SK-N-SH (cell line): ENCODE data around the gene SND1. TPM values are rescaled to one million over a fixed set of nuclear protein-coding genes. Genes with fewer than 3 reads are reported as not detected.

Experiments used
- CTCF ChIA-PET: fragments of 300-600, 350-600 bp; formaldehyde crosslinking; extraction: SDS; loops from one replicate; lab custom pipeline; 2021; lab: Yijun Ruan, JAX
- POLR2A ChIA-PET: fragments of 350-600 bp; sonication (Branson Sonifier 250); formaldehyde crosslinking; extraction: SDS; loops from one replicate; lab custom pipeline; 2020; ENCODE audit warnings: antibody characterized with exemption, inconsistent platforms; lab: Yijun Ruan, JAX
- DNase-seq: peaks from one replicate; pipeline ENCODE4 v3.0.0; 2012
- H2AFZ ChIP-seq: fragments of 200-600 bp; sonication (generic); 2 replicates; pipeline ENCODE4 v1.8.1; 2016; ENCODE audit warnings: antibody characterized with exemption, mild to moderate bottlenecking, low read depth
- H3F3A ChIP-seq: fragments of 200-600 bp; sonication (generic); replicated peaks from 2 replicates; pipeline ENCODE3; 2016; ENCODE audit warnings: antibody characterized with exemption, mild to moderate bottlenecking; ENCODE audit not compliant: insufficient read depth
- H3K27ac ChIP-seq, 2 experiments: fragments of 200-500 bp in 1 of 2; fragments of 200-600 bp in 1 of 2; sonication (Bioruptor generic) in 1 of 2; sonication (generic), shearing (Covaris generic) in 1 of 2; 2 replicates each; pipeline versions ENCODE4 v1.5.1 to v1.6.1; 2014 to 2016; ENCODE audit warnings: low read depth in 2 of 2, inconsistent platforms in 1 of 2, low read length in 1 of 2, mild to moderate bottlenecking in 1 of 2, mixed read lengths in 1 of 2
- H3K27me3 ChIP-seq: fragments of 200-600 bp; sonication (generic), shearing (Covaris generic); 2 replicates; pipeline ENCODE4 v1.6.1; 2016; ENCODE audit warnings: mixed run types; ENCODE audit not compliant: insufficient read depth
- H3K36me3 ChIP-seq, 2 experiments: fragments of 200-500 bp in 1 of 2; fragments of 200-600 bp in 1 of 2; sonication (Bioruptor generic) in 1 of 2; sonication (generic) in 1 of 2; replicated peaks in 1 of 2; 2 replicates each; pipeline versions ENCODE3 to v1.5.1; 2014 to 2016; ENCODE audit warnings: low read length in 1 of 2, mild to moderate bottlenecking in 1 of 2; ENCODE audit not compliant: insufficient read depth in 2 of 2, control insufficient read depth in 1 of 2
- H3K4me1 ChIP-seq, 2 experiments: fragments of 200-500 bp in 1 of 2; fragments of 200-600 bp in 1 of 2; sonication (Bioruptor generic) in 1 of 2; sonication (generic), shearing (Covaris generic) in 1 of 2; 2 replicates each; pipeline versions ENCODE4 v1.5.1 to v1.6.1; 2014 to 2016; ENCODE audit warnings: low read depth in 1 of 2, low read length in 1 of 2, mixed run types in 1 of 2; ENCODE audit not compliant: insufficient read depth in 2 of 2, control insufficient read depth in 1 of 2
- H3K4me2 ChIP-seq: fragments of 200-600 bp; sonication (generic), shearing (Covaris generic); 2 replicates; pipeline ENCODE4 v1.6.1; 2017; ENCODE audit warnings: mixed run types
- H3K4me3 ChIP-seq, 2 experiments: fragments of 200-500 bp in 1 of 2; fragments of 200-600 bp in 1 of 2; sonication (Bioruptor generic) in 1 of 2; sonication (generic), shearing (Covaris generic) in 1 of 2; 2 replicates each; pipeline versions ENCODE4 v1.5.1 to v1.8.1; 2014 to 2016; ENCODE audit warnings: low read depth in 2 of 2, inconsistent platforms in 1 of 2, low read length in 1 of 2, mild to moderate bottlenecking in 1 of 2, mixed read lengths in 1 of 2, moderate library complexity in 1 of 2
- H3K79me2 ChIP-seq: fragments of 200-600 bp; sonication (generic); 2 replicates; pipeline ENCODE4 v1.8.1; 2017; ENCODE audit warnings: mild to moderate bottlenecking; ENCODE audit not compliant: insufficient read depth
- H3K9ac ChIP-seq: fragments of 200-600 bp; sonication (generic); 2 replicates; pipeline ENCODE4 v1.6.1; 2017; ENCODE audit warnings: mixed run types
- H3K9me2 ChIP-seq: fragments of 200-600 bp; sonication (generic); 2 replicates; pipeline ENCODE4 v1.6.1; 2017; ENCODE audit warnings: mixed run types
- H3K9me3 ChIP-seq: fragments of 200-600 bp; sonication (generic); 2 replicates; pipeline ENCODE4 v1.6.1; 2017; ENCODE audit warnings: mixed run types, mild to moderate bottlenecking, moderate library complexity
- H4K20me1 ChIP-seq: fragments of 200-600 bp; sonication (generic); 2 replicates; pipeline ENCODE4 v1.6.1; 2017; ENCODE audit warnings: mild to moderate bottlenecking, mixed run types; ENCODE audit not compliant: insufficient read depth
- EP300 ChIP-seq, 2 experiments: IDR thresholded peaks; 2 replicates each; pipeline versions ENCODE4 v1.4.0 to v1.6.1; 2012; ENCODE audit warnings: borderline replicate concordance in 1 of 2, low read depth in 1 of 2, low read length in 1 of 2
- EZH2phosphoT487 ChIP-seq: fragments of 200-600 bp; sonication (generic); IDR thresholded peaks from 2 replicates; pipeline ENCODE4 v1.6.1; 2017; ENCODE audit warnings: low read depth, mixed run types, mild to moderate bottlenecking, antibody characterized with exemption, moderate library complexity, borderline replicate concordance
- FOSL2 ChIP-seq: IDR thresholded peaks from 2 replicates; pipeline ENCODE4 v1.4.0; 2012; ENCODE audit warnings: low read depth, mild to moderate bottlenecking, moderate library complexity, borderline replicate concordance
- FOXM1 ChIP-seq: IDR thresholded peaks from 2 replicates; pipeline ENCODE4 v1.4.0; 2012; ENCODE audit warnings: low read depth, mild to moderate bottlenecking
- GABPA ChIP-seq: IDR thresholded peaks from 2 replicates; pipeline ENCODE4 v1.4.0; 2012; ENCODE audit warnings: low read depth, mild to moderate bottlenecking
- JUND ChIP-seq: IDR thresholded peaks from 2 replicates; pipeline ENCODE4 v1.4.0; 2012
- MXI1 ChIP-seq: IDR thresholded peaks from 2 replicates; pipeline ENCODE4 v1.6.1; 2012; ENCODE audit warnings: mild to moderate bottlenecking, low read depth, low read length, improper control_type of control experiment
- NRF1 ChIP-seq: IDR thresholded peaks from 2 replicates; pipeline ENCODE4 v1.6.1; 2012; ENCODE audit warnings: low read depth, mild to moderate bottlenecking, low read length
- RXRA ChIP-seq: IDR thresholded peaks from 2 replicates; pipeline ENCODE4 v1.4.0; 2012; ENCODE audit warnings: low read depth, mild to moderate bottlenecking, borderline replicate concordance
- SIN3A ChIP-seq: IDR thresholded peaks from 2 replicates; pipeline ENCODE4 v1.6.1; 2012; ENCODE audit warnings: low read depth, mild to moderate bottlenecking, low read length, moderate library complexity, borderline replicate concordance
- SMC3 ChIP-seq: IDR thresholded peaks from 2 replicates; pipeline ENCODE4 v1.6.1; 2012; ENCODE audit warnings: low read depth, low read length, improper control_type of control experiment
- TAF1 ChIP-seq: IDR thresholded peaks from 2 replicates; pipeline ENCODE4 v1.6.1; 2012; ENCODE audit warnings: low read depth, mild to moderate bottlenecking, low read length, moderate library complexity, borderline replicate concordance
- WGBS: methylation state at CpG from one replicate; pipeline ENCODE4 v1.1.6; 2017; ENCODE audit warnings: low lambda C conversion rate; 5-methylcytosine and 5-hydroxymethylcytosine counted together
- polyA plus RNA-seq, 3 experiments: library from polyadenylated mRNA; depleted of rRNA; stranded (reverse); fragments of >200 nt; gene quantifications; 2 replicates each; pipeline ENCODE4 v1.2.3, GENCODE V29; 2012
- TF ChIP-seq, protein P1 (sequence below): fragments of 150-350 bp; IDR thresholded peaks from 2 replicates; pipeline ENCODE4 v1.6.1; 2016; ENCODE audit warnings: mild to moderate bottlenecking, low read depth, low read length
- TF ChIP-seq, protein P2 (sequence below): IDR thresholded peaks from 2 replicates; pipeline ENCODE4 v1.6.1; 2012; ENCODE audit warnings: mild to moderate bottlenecking, low read depth, low read length, moderate library complexity
- TF ChIP-seq, protein P3 (sequence below): IDR thresholded peaks from 2 replicates; pipeline ENCODE4 v1.4.0; 2012; ENCODE audit warnings: low read depth
- TF ChIP-seq, protein P4 (sequence below): fragments of 200-600 bp; sonication (generic); IDR thresholded peaks from 2 replicates; pipeline ENCODE4 v1.6.1; 2017; ENCODE audit warnings: antibody characterized with exemption, mild to moderate bottlenecking, moderate library complexity
- TF ChIP-seq, protein P5 (sequence below): IDR thresholded peaks from 2 replicates; pipeline ENCODE4; 2012

Gene SND1
- polyA plus RNA-seq, 1 of the 3 experiments (the other 2 are of a cell fraction), result 165 TPM

DNA sequence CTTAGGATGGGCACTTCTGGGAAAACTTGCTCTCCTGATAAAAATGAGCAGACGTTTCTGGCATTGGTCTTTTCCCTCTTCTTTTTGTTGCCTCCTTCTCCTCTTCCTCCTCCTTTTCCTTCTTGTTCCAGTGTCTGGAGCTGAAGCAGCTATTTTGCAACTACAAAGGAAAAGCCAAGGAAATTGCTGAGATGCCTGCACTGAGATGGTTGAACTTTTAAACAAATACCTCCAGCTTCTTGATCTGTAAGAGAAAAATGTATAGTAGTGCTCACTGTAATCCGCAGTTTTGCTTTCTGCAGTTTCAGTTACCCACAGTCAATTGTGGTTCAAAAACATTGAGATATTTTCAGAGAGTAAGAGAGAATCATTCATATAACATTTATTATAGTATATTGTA lies 7.5 kb upstream of the SND1 start (continued):
- no peak for TF ChIP-seq TAF1
- TF ChIP-seq, protein P1, sequence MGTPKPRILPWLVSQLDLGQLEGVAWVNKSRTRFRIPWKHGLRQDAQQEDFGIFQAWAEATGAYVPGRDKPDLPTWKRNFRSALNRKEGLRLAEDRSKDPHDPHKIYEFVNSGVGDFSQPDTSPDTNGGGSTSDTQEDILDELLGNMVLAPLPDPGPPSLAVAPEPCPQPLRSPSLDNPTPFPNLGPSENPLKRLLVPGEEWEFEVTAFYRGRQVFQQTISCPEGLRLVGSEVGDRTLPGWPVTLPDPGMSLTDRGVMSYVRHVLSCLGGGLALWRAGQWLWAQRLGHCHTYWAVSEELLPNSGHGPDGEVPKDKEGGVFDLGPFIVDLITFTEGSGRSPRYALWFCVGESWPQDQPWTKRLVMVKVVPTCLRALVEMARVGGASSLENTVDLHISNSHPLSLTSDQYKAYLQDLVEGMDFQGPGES, result no peak
- no peak for TF ChIP-seq FOSL2
- TF ChIP-seq, protein P2, sequence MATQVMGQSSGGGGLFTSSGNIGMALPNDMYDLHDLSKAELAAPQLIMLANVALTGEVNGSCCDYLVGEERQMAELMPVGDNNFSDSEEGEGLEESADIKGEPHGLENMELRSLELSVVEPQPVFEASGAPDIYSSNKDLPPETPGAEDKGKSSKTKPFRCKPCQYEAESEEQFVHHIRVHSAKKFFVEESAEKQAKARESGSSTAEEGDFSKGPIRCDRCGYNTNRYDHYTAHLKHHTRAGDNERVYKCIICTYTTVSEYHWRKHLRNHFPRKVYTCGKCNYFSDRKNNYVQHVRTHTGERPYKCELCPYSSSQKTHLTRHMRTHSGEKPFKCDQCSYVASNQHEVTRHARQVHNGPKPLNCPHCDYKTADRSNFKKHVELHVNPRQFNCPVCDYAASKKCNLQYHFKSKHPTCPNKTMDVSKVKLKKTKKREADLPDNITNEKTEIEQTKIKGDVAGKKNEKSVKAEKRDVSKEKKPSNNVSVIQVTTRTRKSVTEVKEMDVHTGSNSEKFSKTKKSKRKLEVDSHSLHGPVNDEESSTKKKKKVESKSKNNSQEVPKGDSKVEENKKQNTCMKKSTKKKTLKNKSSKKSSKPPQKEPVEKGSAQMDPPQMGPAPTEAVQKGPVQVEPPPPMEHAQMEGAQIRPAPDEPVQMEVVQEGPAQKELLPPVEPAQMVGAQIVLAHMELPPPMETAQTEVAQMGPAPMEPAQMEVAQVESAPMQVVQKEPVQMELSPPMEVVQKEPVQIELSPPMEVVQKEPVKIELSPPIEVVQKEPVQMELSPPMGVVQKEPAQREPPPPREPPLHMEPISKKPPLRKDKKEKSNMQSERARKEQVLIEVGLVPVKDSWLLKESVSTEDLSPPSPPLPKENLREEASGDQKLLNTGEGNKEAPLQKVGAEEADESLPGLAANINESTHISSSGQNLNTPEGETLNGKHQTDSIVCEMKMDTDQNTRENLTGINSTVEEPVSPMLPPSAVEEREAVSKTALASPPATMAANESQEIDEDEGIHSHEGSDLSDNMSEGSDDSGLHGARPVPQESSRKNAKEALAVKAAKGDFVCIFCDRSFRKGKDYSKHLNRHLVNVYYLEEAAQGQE, result no peak
- TF ChIP-seq EZH2phosphoT487, result no peak
- TF ChIP-seq RXRA, result no peak
- no peak for TF ChIP-seq JUND
- no peak for TF ChIP-seq EP300 (IDR thresholded peaks at IDR 0.05; ENCODE audit: borderline replicate concordance in 1 of 2, low read depth in 1 of 2, low read length in 1 of 2)
- TF ChIP-seq FOXM1, result no peak

DNA sequence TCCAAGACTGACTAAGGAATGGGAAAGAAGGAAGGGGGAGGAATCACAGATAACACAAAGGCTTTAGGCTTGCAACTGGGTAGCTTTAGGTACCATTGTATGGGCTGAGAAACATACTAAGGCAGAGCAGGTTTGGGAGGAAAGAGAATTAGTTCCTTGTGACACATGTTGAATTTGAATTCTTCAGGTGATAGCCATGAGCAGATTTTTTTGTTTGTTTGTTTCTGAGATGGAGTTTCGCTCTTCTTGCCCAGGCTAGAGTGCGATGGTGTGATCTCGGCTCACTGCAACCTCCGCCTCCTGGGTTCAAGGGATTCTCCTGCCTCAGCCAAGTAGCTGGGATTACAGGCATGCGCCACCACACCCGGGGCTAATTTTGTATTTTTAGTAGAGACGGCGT lies 4.4 kb upstream of the SND1 start:
- H3K4me1 ChIP-seq, result peaks cover 0 to 7% of the 10 kb centered on the region in 2 experiments; a peak in 1 of 4 replicates
- no peak overlapping the region for H2AFZ ChIP-seq
- H3K27me3 ChIP-seq, result no peaks in the 10 kb centered on the region
- H3K4me2 ChIP-seq, result no peak overlapping the region
- H4K20me1 ChIP-seq, result no peaks in the 10 kb centered on the region
- no peak overlapping the region for H3K27ac ChIP-seq
- no peaks in the 10 kb centered on the region for H3K9me3 ChIP-seq
- no peaks in the 10 kb centered on the region for H3K36me3 ChIP-seq
- H3K4me3 ChIP-seq, result no peak overlapping the region
- POLR2A ChIA-PET, result no interaction called here
- H3K9me2 ChIP-seq, result no peaks in the 10 kb centered on the region
- H3K9ac ChIP-seq, result no peak overlapping the region
- CTCF ChIA-PET, result interaction anchor here (1.1 to 1.5 kb wide), 2 partner anchors 19 to 561 kb away, joined by 3 to 7 read pairs; no protein-coding TSS in a partner anchor
- WGBS, result 96% methylated on average over 8 of the region's 8 CpGs
- TF ChIP-seq, protein P3, sequence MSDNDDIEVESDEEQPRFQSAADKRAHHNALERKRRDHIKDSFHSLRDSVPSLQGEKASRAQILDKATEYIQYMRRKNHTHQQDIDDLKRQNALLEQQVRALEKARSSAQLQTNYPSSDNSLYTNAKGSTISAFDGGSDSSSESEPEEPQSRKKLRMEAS, result no peak
- TF ChIP-seq NRF1 (no peak), MXI1 (no peak), SIN3A (no peak), GABPA (no peak), SMC3 (no peak), EP300 (IDR thresholded peaks at IDR 0.05; ENCODE audit: borderline replicate concordance in 1 of 2, low read depth in 1 of 2, low read length in 1 of 2) (no peak)
- TF ChIP-seq, protein P1, result no peak
- TF ChIP-seq, protein P4, sequence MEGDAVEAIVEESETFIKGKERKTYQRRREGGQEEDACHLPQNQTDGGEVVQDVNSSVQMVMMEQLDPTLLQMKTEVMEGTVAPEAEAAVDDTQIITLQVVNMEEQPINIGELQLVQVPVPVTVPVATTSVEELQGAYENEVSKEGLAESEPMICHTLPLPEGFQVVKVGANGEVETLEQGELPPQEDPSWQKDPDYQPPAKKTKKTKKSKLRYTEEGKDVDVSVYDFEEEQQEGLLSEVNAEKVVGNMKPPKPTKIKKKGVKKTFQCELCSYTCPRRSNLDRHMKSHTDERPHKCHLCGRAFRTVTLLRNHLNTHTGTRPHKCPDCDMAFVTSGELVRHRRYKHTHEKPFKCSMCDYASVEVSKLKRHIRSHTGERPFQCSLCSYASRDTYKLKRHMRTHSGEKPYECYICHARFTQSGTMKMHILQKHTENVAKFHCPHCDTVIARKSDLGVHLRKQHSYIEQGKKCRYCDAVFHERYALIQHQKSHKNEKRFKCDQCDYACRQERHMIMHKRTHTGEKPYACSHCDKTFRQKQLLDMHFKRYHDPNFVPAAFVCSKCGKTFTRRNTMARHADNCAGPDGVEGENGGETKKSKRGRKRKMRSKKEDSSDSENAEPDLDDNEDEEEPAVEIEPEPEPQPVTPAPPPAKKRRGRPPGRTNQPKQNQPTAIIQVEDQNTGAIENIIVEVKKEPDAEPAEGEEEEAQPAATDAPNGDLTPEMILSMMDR, result no peak
- TF ChIP-seq, protein P5, sequence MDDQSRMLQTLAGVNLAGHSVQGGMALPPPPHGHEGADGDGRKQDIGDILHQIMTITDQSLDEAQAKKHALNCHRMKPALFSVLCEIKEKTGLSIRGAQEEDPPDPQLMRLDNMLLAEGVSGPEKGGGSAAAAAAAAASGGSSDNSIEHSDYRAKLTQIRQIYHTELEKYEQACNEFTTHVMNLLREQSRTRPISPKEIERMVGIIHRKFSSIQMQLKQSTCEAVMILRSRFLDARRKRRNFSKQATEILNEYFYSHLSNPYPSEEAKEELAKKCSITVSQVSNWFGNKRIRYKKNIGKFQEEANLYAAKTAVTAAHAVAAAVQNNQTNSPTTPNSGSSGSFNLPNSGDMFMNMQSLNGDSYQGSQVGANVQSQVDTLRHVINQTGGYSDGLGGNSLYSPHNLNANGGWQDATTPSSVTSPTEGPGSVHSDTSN, result no peak
- no peak for DNase-seq
- no peaks in the 10 kb centered on the region for H3F3A ChIP-seq
- H3K79me2 ChIP-seq, result peaks cover 5% of the 10 kb centered on the region
